IMR-90 (cell line): ENCODE measurements around the gene BCAS3. TPM values are rescaled to one million over a fixed set of nuclear protein-coding genes. Genes with fewer than 3 reads are reported as not detected.

Experiments
- ATAC-seq: fragments of 200-7000 bp; cut with Tn5 transposase; 2 replicates; pipeline ENCODE4 v1.9.1; 2020; ENCODE audit warnings: low read depth, mild to moderate bottlenecking, moderate library complexity
- BruUV-seq: library from RNA; stranded (reverse); fragments of 400-500 nt; replicated peaks from 2 replicates; lab custom pipeline; 2021; lab: Mats Ljungman, UMichigan
- CTCF ChIA-PET: fragments of 300-600 bp; formaldehyde crosslinking; extraction: SDS; loops from one replicate; lab custom pipeline; 2021; ENCODE audit warnings: antibody characterized with exemption; lab: Yijun Ruan, JAX
- POLR2A ChIA-PET: fragments of 300-600 bp; sonication (Branson Sonifier 250); formaldehyde crosslinking; loops from one replicate; lab custom pipeline; 2022; ENCODE audit warnings: antibody characterized with exemption; ENCODE audit not compliant: unreplicated experiment; lab: Charles Lee
- DNase-seq: peaks from one replicate; pipeline ENCODE4 v3.0.0; 2013
- H2AFZ ChIP-seq: replicated peaks from 2 replicates; pipeline ENCODE3; 2013; ENCODE audit warnings: low read length, mild to moderate bottlenecking; ENCODE audit not compliant: poor library complexity
- H2AK5ac ChIP-seq: 2 replicates; pipeline ENCODE4 v1.6.1; 2013; ENCODE audit warnings: low read depth, low read length, inconsistent platforms
- H2AK9ac ChIP-seq: replicated peaks from 2 replicates; pipeline ENCODE3; 2013; ENCODE audit warnings: mild to moderate bottlenecking, low read depth, low read length, moderate library complexity; ENCODE audit not compliant: poor library complexity
- H2BK120ac ChIP-seq: 2 replicates; pipeline ENCODE4 v1.6.1; 2013; ENCODE audit warnings: low read depth, low read length, inconsistent platforms
- H2BK15ac ChIP-seq: 3 replicates; pipeline ENCODE4 v1.6.1; 2013; ENCODE audit warnings: low read depth, low read length, inconsistent platforms
- H2BK20ac ChIP-seq: 2 replicates; pipeline ENCODE4 v1.6.1; 2013; ENCODE audit warnings: low read depth, mild to moderate bottlenecking, inconsistent platforms, low read length, moderate library complexity
- H2BK5ac ChIP-seq: 2 replicates; pipeline ENCODE4 v1.6.1; 2013; ENCODE audit warnings: mild to moderate bottlenecking, low read depth, low read length, inconsistent platforms; ENCODE audit not compliant: poor library complexity, severe bottlenecking
- H3K14ac ChIP-seq: replicated peaks from 2 replicates; pipeline ENCODE4 v1.6.1; 2013; ENCODE audit warnings: low read depth, low read length, inconsistent platforms
- H3K18ac ChIP-seq: 2 replicates; pipeline ENCODE4 v1.6.1; 2013; ENCODE audit warnings: low read depth, low read length, control low read depth
- H3K23ac ChIP-seq: 2 replicates; pipeline ENCODE4 v1.6.1; 2013; ENCODE audit warnings: low read depth, low read length, inconsistent platforms
- H3K27ac ChIP-seq: 2 replicates; pipeline ENCODE4 v1.5.1; 2013; ENCODE audit warnings: mild to moderate bottlenecking, control low read depth, low read length; ENCODE audit not compliant: insufficient read depth
- H3K27me3 ChIP-seq: 2 replicates; pipeline ENCODE4 v1.6.1; 2013; ENCODE audit warnings: low read length; ENCODE audit not compliant: control insufficient read depth, insufficient read depth
- H3K36me3 ChIP-seq: 2 replicates; pipeline ENCODE4 v1.6.1; 2013; ENCODE audit warnings: low read length, mixed read lengths; ENCODE audit not compliant: control insufficient read depth, insufficient read depth
- H3K4ac ChIP-seq: 2 replicates; pipeline ENCODE4 v1.6.1; 2013; ENCODE audit warnings: low read depth, low read length, inconsistent platforms
- H3K4me1 ChIP-seq: 2 replicates; pipeline ENCODE4 v1.6.1; 2013; ENCODE audit warnings: low read length, mixed read lengths; ENCODE audit not compliant: control insufficient read depth, insufficient read depth
- H3K4me2 ChIP-seq: 2 replicates; pipeline ENCODE4 v1.6.1; 2013; ENCODE audit warnings: low read depth, mild to moderate bottlenecking, control low read depth, low read length, moderate library complexity
- H3K4me3 ChIP-seq: 2 replicates; pipeline ENCODE4 v1.5.1; 2013; ENCODE audit warnings: low read depth, mild to moderate bottlenecking, control low read depth, low read length, moderate library complexity; ENCODE audit not compliant: insufficient read depth
- H3K56ac ChIP-seq: 2 replicates; pipeline ENCODE4 v1.6.1; 2013; ENCODE audit warnings: low read length, inconsistent platforms; ENCODE audit not compliant: insufficient read depth; ENCODE audit errors: extremely low read depth
- H3K79me1 ChIP-seq, 2 experiments: 2 replicates each; pipeline ENCODE4 v1.6.1; 2013; ENCODE audit warnings: low read length in 2 of 2, inconsistent platforms in 1 of 2, low read depth in 1 of 2
- H3K9ac ChIP-seq: 2 replicates; pipeline ENCODE4 v1.6.1; 2013; ENCODE audit warnings: low read depth, low read length, control low read depth
- H3K9me1 ChIP-seq: 2 replicates; pipeline ENCODE4 v1.6.1; 2013; ENCODE audit warnings: low read length, inconsistent platforms; ENCODE audit not compliant: insufficient read depth
- H3K9me3 ChIP-seq: 2 replicates; pipeline ENCODE4 v1.6.1; 2013; ENCODE audit warnings: low read length; ENCODE audit not compliant: control insufficient read depth, insufficient read depth
- H4K20me1 ChIP-seq: 2 replicates; pipeline ENCODE4 v1.6.1; 2013; ENCODE audit warnings: low read length, inconsistent platforms; ENCODE audit not compliant: insufficient read depth
- H4K5ac ChIP-seq: 2 replicates; pipeline ENCODE4 v1.6.1; 2013; ENCODE audit warnings: mild to moderate bottlenecking, low read depth, low read length, control low read depth
- H4K8ac ChIP-seq, 2 experiments: 2 replicates each; pipeline ENCODE4 v1.6.1; 2013; ENCODE audit warnings: low read depth in 2 of 2, low read length in 2 of 2, control low read depth in 1 of 2, inconsistent platforms in 1 of 2
- H4K91ac ChIP-seq: 2 replicates; pipeline ENCODE4 v1.6.1; 2013; ENCODE audit warnings: low read depth, low read length, inconsistent platforms; ENCODE audit not compliant: insufficient read depth
- CTCF ChIP-seq: conservative IDR thresholded peaks from 2 replicates; pipeline ENCODE4 v1.5.1; 2012; ENCODE audit warnings: mild to moderate bottlenecking, low read depth, low read length, improper control_type of control experiment
- MAFK ChIP-seq: IDR thresholded peaks from 2 replicates; pipeline ENCODE4 v1.6.1; 2012; ENCODE audit warnings: low read depth, low read length, improper control_type of control experiment
- RAD21 ChIP-seq: IDR thresholded peaks from 2 replicates; pipeline ENCODE4 v1.6.1; 2012; ENCODE audit warnings: low read length, improper control_type of control experiment
- RCOR1 ChIP-seq: IDR thresholded peaks from 2 replicates; pipeline ENCODE4 v1.6.1; 2012; ENCODE audit warnings: mild to moderate bottlenecking, low read length, improper control_type of control experiment; ENCODE audit not compliant: insufficient replicate concordance
- SMC3 ChIP-seq: fragments of 150-350 bp; IDR thresholded peaks from 2 replicates; pipeline ENCODE4 v1.6.1; 2016; ENCODE audit warnings: low read depth, mild to moderate bottlenecking, antibody characterized with exemption, low read length, moderate library complexity
- USF2 ChIP-seq: fragments of 150-350 bp; IDR thresholded peaks from 2 replicates; pipeline ENCODE4 v1.6.1; 2017; ENCODE audit warnings: mild to moderate bottlenecking, antibody characterized with exemption, low read length, low read depth
- WGBS, 2 experiments: methylation state at CpG; one replicate each; pipeline versions ENCODE4 v1.1.5 to v1.1.7; 2013; ENCODE audit warnings: missing lambda C conversion rate in 2 of 2; ENCODE audit not compliant: insufficient read length in 1 of 2; ENCODE audit errors: extremely low coverage in 2 of 2; 5-methylcytosine and 5-hydroxymethylcytosine counted together
- dilution Hi-C: fragments of 300-500 bp; cut with HindIII; formaldehyde crosslinking; loops from one replicate; pipeline ENCODE4 v1.14.3; 2018; ENCODE audit warnings: low sequenced_read_pairs; ENCODE audit not compliant: unreplicated experiment
- in situ Hi-C: fragments of 300-500 bp; cut with MboI; formaldehyde crosslinking; loops from 3 replicates; pipeline ENCODE4 v1.14.3; 2019; ENCODE audit warnings: low sequenced_read_pairs, inconsistent platforms, mixed read lengths
- intact Hi-C: fragments of 100-400 bp; cut with micrococcal nuclease; formaldehyde crosslinking; loops from 2 replicates; pipeline ENCODE4 v1.10.0; 2022
- polyA plus RNA-seq, 3 experiments: library from polyadenylated mRNA; depleted of rRNA; stranded (reverse); fragments of >200 nt; gene quantifications; 2 replicates each; pipeline ENCODE4 v1.2.3, GENCODE V29; 2012; ENCODE audit warnings: low replicate concordance in 1 of 3
- total RNA-seq: library from RNA; depleted of rRNA; stranded (reverse); fragments of >200 nt; gene quantifications from 2 replicates; pipeline ENCODE4 v1.2.3, GENCODE V29; 2012

The BCAS3 gene
- total and polyA plus RNA-seq, 2 of the 4 experiments (the other 2 are of a cell fraction), result 6.3 to 27.1 TPM

- ATAC-seq (no peak), DNase-seq (no peak)
- H3K27me3 ChIP-seq, result no peaks in the 10 kb centered on the region
- no peak overlapping the region for H3K27ac ChIP-seq
- H2BK15ac ChIP-seq, result no peak overlapping the region
- H3K4me3 ChIP-seq, result no peak overlapping the region
- H2AK9ac ChIP-seq, result no peak overlapping the region
- ChIA-PET POLR2A (no interaction called here), CTCF (no interaction called here)
- no peak overlapping the region for H4K8ac ChIP-seq
- H3K36me3 ChIP-seq, result no peaks in the 10 kb centered on the region
- no peak overlapping the region for H3K4me2 ChIP-seq
- no peaks in the 10 kb centered on the region for H3K79me1 ChIP-seq
- no peaks in the 10 kb centered on the region for H3K9me1 ChIP-seq
- no peaks in the 10 kb centered on the region for H4K20me1 ChIP-seq
- H2AFZ ChIP-seq, result no peak overlapping the region
- no peaks in the 10 kb centered on the region for H3K9me3 ChIP-seq
- H3K18ac ChIP-seq, result no peak overlapping the region
- no CpG with 5 or more reads among the region's 3 CpGs for WGBS, 2 experiments
- no peak overlapping the region for H3K4ac ChIP-seq
- BruUV-seq, result no TSS peak
- H3K4me1 ChIP-seq, result no peaks in the 10 kb centered on the region
- TF ChIP-seq USF2 (no peak), MAFK (peak; percentile 49), SMC3 (no peak), CTCF (no peak), RAD21 (no peak), RCOR1 (no peak)
- H3K14ac ChIP-seq, result no peak overlapping the region
- H4K91ac ChIP-seq, result no peak overlapping the region
- H3K23ac ChIP-seq, result no peak overlapping the region
- no peak overlapping the region for H3K56ac ChIP-seq
- no peak overlapping the region for H3K9ac ChIP-seq
- dilution Hi-C loops (no loop called here), intact Hi-C loops (no loop called here), in situ Hi-C loops (no loop called here)
- H4K5ac ChIP-seq, result no peak overlapping the region
- no peak overlapping the region for H2BK120ac ChIP-seq
- H2BK5ac ChIP-seq, result no peak overlapping the region
- no peak overlapping the region for H2AK5ac ChIP-seq
- no peak overlapping the region for H2BK20ac ChIP-seq
Observed at GRCh38 chr17:61081959-61082358, 404.3 kb downstream of the BCAS3 start.
